ENCODE measurements around the gene QTRT2.

The QTRT2 gene

DNA sequence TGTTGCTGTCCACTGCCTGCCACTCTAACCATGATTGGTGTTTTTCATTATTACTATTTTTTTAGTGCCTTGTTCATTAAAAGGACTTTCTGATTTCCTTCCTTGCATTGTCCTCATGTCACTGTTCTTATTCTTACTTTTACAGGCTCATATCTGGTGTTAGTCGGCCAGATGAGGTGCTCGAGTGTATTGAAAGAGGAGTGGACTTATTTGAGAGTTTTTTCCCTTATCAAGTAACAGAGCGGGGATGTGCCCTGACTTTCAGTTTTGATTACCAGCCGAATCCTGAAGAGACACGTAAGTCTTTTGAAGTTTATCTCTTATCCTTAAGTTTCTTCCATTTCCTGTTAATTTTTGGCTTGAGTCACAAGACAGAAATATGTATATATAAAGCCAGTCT is 23.2 kb downstream of the QTRT2 start:
- no peak for DNase-seq

DNA sequence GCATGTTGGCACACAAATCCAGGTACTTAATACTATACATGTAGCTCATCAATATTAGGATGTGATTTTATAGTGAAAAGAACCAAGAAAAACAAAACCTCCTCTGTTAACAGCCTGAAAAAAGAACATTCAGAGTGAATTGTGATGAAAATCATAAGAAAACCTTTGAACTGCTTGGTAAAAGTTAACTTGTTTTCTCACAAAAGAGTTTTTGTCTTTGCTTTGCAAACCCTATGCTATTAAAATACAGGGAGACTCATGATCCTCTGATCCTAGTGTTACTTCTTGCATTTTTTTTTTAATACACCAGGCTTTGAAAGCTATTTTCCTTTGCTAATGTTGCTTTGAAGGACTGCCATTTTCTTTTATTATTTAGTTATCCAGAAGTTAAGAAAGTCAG is 23.7 kb downstream of the QTRT2 start:
- no peak for DNase-seq

DNA sequence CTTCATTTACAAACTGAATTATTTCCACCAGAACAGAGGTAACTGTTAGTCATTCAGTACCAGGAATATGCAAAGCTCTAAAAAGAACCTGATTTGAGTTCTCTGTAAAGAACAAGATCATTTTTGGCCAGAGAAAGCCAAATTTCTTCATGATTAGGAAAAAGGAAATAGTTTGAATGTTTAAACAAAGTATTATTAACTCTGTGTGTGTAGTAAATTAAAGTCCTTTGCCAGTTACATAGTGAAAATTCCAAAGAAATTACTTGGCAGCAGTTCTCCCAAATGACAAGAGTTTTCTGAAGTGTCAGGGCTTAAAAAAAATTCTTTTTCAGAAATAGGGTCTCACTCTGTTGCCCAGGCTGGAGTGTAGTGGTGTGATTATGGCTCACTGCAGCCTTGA is 24.5 kb downstream of the QTRT2 start:
- DNase-seq = no peak

DNA sequence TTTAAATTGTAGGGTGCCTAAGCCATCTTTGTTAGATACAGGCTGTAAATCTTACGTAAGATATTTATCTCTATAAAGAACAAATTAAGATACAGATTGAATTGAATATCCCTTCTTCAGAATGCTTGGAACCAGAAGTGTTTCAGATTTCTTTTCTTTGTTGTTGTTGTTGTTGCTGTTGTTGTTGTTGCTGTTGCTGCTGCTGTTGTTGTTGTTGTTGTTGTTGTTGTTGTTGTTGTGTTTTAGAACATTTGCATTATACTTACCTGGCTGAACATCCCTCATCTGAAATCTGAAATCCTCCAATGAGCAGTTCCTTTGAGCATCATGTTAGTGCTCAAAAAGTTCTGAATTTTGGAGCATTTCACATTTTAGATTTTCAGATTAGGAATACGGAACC is 26.6 kb downstream of the QTRT2 start:
- DNase-seq = no peak

DNA sequence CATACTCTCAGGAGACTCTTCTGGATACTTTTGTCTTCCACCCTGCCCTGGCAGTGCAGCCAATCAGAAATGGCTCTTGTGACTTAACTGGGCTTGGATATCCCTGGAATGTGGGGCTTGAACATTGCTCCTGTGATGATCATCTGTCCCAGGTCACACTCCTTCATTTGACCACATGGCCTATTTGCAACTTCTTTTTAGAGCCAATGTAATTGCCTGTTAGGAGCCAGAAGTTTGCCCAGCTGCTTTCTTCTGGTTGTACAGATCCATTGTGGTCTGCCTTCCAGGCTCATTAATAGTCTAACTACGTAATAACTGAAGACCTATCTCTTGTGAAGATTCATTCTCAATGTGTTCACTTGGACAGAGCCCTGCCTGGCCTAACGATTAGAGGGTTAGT is 29.8 kb downstream of the QTRT2 start:
- no peak for DNase-seq

DNA sequence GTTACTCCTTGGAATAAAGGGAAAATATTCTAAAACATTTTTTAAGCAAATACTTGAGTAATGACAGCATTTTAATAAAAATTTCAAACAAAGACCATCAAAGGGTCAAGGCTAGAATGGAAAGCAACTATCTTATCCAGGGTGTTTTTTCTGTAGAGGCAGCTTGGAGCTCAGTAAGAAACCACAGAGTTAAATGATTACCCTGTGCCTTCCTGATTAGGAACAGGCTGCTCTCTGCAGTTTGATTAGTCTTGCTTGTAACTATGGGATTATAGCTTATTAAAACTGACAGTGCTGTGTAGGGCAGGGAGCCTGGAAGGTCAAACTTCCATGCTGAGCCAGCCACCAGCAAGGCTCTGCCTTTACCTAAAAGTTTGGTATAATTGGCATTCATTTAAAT is 33.1 kb downstream of the QTRT2 start:
- no peak for DNase-seq

DNA sequence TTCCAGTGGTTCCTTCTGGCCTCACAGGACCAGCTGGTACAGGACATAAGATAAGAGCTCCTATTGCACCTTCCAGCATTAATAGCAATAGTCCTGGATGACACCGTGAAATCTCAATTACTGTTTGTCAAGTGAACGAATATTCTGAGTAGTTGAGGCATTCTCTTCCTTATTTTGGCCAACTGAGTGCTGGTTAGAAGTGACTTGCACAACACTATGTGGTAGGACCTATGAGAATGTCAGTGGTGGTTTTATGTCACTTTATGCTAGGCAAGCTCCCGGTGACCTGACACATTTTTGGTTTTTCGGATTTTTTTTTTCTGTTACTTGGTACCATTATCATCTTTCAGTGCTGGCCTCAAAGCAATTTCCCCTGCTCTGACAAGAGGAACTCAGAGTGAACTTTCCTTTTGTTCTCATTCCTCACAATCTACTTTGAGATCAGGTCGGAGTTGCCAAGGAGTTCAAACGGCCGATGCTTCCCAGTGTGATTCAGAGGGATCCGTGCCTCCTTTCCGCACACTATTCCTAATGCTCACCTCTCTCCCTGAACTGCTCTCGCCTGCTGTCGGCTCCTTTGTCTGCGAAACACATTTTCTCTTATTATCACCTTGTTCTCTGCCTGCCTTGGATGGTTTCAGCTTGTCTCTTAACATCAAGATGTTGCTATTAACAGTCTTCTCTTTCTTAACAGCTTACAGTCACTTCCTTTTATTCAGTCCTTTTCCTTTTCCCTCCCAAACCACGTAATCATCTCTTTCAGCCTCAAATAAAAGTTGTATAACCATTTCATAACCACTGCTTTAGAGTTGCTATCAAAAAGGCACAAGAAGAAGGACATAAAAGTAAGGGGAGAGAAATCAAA is 35.8 kb downstream of the QTRT2 start:
- no peak for DNase-seq

DNA sequence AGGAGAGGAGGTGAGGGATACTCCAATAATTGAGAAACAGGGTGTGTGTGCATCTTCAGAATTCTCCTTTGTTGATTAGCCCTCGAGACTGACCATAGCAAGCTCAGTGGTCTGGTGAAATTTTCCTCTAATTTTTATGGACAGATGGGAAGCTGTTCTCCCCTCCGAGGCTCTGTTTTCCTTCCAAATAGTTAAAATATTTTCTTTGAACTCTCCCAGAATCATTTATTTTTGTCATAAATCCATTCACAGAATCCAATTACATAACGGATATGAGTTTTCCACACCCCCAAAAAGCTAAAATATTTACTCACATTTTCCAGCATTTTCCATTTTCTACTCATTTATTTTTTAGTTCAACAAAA is 36.5 kb downstream of the QTRT2 start:
- no peak for DNase-seq

DNA sequence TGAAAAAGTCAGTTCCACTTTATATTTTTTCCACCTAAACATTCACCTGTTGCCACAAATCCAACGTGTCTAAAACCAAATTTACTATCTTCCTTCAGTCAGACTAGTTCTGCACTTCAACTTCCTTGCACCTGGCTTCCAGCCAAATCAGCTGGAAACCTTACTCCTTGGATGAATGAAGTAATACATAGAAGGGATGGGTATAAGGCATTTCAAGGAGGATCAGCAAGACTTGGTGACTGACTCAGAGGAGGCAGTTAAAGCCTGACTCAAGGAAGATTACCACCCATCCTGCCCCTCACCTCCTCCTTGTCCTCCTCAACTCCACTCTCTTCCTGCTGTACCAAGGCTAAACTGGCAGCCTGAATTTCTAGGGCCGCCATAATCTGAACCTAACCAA is 37.1 kb downstream of the QTRT2 start:
- DNase-seq = no peak

DNA sequence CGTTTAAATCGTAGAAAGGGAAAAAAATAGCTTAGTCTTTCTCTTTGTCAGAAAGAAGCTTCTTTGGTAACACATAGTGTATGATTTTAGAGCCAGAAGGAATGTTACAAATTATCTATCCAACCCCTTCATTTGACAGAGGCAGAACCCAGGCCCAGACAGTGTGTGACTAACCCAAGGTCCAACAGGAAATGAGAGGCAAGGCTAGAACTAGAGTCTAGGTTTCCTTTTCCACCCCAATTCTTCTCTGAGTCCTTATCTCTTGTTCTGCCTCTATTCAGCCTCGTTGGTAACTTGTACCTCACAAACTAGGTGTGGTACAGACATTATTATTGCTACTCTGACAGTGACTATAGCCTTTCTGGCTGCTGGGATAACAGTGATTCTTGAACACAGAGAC is 39.3 kb downstream of the QTRT2 start:
- DNase-seq = no peak

DNA sequence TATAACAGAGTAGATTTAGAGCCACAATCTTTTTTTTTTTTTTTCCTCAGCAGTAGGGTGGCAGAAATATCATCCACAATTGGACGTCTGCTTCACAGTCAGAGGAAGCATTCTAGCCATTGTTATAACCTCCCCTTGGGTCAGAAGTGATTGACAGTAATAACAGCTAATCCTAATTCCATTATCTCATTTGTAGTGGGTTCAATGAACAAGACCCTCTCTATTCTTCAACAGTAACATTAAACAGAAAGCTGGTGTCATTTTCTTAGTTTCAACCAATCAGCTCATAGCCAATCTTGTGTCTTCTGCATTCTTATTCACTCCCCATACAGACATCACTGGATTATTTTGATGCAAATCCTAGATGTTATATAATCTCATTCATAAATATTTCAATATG is 44.6 kb downstream of the QTRT2 start:
- DNase-seq = no peak

DNA sequence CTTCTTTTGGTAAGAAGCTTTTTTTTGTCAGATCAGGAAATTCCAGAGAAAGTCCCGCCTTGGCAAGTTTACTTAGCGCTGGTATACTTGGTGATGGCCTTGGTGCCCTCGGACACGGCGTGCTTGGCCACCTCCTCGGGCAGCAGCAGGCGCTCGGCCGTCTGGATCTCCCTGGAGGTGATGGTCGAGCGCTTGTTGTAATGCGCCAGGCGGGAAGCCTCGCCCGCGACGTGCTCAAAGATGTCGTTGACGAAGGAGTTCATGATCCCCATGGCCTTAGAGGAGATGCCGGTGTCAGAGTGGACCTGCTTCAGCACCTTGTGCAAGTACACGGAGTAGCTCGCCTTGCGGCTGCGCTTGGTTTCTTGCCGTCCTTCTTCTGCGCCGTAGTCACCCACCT is 46.6 kb downstream of the QTRT2 start:
- DNase-seq = no peak

DNA sequence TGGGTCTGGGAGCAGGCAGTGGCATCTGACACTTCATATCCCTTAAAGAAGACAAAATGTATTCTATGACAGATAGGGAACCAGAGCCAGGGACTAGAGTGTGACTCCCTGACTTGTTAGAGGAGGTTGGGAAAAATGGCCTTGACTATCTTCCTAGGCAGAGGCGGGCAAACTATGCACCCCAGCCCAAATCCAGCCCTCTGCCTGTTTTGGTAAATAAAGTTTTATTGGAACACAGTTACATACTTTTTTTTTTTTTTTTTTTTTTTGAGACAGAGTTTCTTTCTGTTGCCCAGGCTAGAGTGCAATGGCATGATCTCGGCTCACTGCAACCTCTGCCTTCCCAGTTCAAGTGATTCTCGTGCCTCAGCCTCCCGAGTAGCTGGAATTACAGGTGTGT is 47.3 kb downstream of the QTRT2 start:
- no peak for DNase-seq

DNA sequence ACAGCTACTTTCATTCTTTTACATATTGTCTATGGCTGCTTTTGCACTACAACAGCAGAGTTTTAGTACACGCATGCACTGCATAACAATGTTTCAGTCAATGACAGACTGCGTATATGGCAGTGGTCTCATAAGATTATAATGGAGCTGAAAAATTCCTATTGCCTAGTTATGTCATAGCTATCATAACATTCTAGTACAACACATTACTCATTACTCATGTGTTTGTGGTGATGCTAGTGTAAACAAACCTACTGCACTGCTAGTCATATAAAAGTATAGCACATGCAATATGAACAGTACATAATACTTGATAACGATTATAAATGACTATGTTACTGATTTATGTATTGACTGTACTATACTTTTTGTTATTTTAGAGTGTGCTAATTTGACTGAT is 47.9 kb downstream of the QTRT2 start:
- no peak for DNase-seq

DNA sequence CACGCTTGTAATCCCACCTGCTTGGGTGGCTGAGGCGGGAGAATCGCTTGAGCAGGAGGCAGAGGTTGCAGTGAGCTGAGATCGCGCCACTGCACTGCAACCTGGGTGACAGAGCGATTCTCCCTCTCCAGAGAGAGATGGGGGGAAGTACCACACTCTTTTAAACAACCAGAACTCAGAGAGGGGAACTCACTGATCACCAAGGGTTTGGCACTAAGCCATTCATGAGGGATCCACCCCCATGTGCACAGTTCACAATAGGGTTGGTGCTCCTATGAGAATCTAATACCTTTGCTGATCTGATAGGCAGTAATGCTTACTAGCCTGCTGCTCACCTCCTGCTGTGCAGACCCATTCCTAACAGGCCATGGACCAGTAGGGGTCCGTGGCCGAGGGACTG is 51.6 kb downstream of the QTRT2 start:
- no peak for DNase-seq

DNA sequence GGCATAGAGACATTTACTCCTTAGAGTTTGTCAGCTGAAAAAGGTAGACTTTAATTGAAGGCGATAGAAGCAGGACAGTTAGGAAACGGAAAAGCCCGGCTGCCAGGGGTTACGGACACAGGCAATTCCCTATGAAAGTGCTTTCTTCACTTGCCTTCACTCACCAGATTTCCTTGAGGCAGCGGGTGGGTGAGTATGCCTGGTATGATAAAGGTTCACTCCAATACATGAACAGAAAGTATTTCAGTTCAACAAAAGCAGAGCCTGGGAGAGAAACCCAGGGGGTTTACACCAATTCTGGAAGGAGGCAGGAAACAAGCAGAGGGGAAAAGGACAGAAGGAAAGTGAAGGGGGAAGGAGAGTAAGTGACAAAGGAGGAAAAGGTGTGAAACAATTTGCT is 53.9 kb downstream of the QTRT2 start:
- DNase-seq = no peak

DNA sequence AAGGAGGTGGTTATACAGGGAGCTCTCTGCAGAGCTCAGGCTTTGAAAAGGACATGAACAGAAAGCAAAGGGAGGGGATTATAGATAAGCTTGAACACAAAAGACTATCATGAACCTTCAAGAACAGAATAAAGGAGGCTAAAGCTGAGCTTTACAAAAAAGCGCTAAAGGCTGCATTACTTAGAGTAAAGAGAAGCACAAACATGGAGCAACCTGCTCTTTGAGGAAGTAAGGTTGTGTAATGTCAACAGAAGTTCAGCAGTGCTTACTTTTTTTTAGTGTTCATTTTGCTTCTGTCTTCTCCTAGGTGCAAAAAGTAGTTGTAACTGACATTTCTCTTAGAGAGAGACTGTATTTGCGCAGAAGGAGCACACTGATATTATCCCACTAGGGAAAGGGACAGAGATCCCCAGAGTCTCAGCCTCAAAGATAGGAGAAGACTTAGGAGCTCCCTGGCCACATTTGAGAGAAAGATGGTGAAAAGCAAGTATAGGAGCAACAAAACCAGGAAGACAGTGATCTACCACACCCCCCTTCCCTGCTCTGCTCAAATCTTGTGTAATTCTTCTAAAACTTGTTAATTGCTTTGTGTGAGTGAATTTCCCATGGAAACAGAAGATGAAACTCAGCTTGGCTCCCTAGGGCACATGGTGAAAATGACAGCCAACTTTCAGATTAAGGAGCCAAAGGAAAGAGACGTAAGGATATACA is 54.7 kb downstream of the QTRT2 start:
- no peak for DNase-seq

DNA sequence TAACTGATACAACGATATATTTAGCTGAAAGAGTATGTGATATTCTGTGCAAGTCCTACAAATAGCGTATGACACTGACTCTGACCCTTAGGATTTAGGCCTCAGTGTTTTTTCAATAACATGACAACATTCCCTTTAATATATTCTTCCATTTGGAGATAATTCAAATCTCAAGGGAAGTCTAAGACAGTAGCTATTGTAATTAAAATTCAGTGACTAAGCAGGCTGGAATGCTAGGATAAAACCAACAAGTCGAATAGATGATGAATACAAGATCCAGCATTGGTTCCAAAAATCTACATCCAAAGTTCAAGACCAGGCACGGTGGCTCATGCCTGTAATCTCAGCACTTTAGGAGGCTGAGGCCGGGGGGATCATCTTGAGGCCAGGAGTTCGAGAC is 56.2 kb downstream of the QTRT2 start:
- DNase-seq = no peak

DNA sequence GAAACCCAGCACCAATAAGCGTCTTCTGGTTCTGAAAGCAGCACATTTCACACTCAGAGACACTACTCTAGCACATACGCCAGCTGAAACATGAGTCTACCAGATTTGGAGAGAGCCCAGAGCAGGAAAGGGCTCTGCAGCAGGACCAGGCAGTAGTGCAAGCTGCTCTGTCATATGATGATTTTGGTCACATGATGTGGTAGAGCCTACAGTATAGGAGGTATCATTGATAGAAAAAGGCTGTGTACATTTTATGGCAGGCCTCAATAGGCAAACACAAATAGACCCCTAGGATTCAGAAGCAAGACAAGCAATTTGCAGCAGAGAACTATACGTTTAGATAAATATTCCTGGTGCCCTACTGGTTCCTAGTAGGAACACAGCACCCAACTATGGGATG is 58.2 kb downstream of the QTRT2 start:
- no peak for DNase-seq

DNA sequence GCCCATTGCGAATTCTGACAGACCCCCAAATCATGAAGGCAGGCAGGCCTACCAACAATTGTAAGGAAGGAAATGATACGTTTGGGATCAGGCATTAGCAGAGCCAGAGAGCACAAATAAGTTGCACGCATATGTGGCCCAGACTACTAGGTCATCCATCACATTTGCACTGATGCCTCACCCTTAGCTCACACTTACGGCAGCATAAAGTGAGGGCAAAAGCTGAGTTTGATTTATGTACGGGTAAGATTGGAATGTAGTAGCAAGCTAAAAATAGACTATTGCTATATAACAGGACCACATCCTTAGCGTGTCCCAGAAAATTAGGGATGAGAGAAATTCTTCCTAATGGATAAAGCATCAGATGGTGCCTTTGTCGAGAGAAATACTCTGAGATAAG is 58.6 kb downstream of the QTRT2 start:
- no peak for DNase-seq

DNA sequence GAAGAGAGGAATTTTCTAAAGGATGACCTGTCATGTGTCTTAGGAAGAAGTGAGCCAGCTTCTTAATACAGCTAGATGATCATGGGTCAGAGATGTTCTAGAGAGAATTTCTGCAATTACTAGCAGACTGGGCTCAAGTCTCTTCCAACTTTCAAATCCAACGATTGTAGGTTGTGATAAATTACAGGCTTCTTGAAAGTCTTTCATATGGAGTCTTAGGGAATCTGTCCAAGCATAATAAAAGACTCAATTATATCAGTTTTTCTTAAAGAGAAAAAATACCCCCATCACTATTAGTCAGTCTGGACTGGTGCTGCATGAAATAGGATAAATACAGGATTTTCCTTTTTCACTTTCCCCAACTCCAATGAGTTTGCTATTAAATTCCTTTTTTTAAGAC is 63.2 kb downstream of the QTRT2 start:
- no peak for DNase-seq

DNA sequence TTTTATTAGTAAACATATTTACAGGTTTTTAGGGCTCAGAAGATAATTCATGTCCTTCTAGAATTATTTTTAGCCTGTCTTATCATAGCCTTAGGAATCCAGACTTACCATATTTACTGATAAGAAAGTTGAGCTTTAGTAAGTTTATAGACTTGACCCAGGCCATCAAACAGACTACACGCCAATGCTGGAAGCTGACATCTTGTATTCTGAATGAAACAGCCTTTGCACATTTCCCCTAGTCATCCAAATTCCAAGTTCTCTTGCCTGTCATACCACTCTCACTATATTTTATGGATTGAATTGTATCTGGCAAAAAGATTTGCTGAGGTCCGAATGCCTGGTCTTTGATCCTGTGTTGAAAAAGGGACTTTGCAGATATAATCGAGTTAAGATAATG is 63.7 kb downstream of the QTRT2 start:
- DNase-seq = no peak

DNA sequence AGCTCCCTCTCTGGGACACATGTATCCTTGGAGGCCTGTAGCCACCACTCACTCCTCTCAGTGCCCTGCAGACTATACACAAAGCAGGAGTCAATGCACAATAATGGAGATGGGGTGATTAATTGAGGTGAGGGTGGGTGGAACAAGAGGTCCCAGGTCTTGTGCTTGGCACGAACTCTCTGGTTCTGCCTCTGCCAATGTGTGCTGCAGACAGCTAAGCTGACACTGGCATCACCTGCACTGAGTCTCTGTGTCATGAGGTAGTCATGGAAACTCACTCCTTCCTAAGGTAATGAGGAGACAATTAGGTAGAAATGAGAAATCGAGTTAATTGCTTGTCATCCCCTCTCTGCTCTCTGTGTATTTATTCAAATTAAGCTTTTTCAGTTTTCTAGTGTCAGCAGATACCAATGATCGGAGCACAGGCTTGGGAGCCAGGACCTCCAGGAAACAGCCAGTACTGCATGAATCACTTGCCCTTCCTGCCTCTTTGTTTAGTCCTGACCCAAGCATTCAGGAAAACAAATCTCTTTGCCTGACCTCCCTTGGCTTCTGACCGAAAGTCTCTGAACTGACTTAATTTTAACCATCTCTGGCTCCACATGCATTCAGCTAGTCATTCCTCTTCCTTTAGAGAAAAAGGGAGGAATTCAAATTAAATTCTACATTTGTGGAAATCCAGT is 65.6 kb downstream of the QTRT2 start:
- no peak for DNase-seq

DNA sequence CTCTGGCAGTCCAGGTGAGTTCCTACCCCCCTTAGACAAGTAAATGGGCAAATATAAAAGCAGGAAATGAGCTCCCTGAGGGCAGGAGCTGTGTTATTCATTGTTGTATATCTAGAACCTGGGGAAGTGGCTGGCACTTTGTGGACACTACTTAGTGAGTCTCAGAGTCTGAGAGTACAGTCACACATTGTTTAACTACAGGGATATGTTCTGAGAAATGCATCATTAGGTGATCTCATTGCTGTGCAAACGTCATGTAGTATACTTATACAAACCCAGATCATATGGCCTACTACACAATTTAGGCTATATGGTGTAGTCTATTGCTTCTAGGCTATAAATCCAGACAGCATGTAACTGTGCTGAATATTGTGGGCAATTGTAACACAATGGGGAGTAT is 69.9 kb downstream of the QTRT2 start:
- DNase-seq = no peak

Data from stimulated activated CD4-positive, alpha-beta T cell treated with anti-CD3 and anti-CD28 coated beads, Interleukin-1b, Interleukin-23, amount 100 ng/mL, for 48 hours (primary cell).